Measurements from ENCODE around the gene AADACL4.
A peak's percentile ranks its signal among the peaks of the same experiment; 100 is the strongest.
"Not testable (repeated sequence)": the region's sequence is repeated elsewhere in the genome, so short reads cannot be mapped to it uniquely, and the experiment has no call there.

AADACL4 gene

DNA sequence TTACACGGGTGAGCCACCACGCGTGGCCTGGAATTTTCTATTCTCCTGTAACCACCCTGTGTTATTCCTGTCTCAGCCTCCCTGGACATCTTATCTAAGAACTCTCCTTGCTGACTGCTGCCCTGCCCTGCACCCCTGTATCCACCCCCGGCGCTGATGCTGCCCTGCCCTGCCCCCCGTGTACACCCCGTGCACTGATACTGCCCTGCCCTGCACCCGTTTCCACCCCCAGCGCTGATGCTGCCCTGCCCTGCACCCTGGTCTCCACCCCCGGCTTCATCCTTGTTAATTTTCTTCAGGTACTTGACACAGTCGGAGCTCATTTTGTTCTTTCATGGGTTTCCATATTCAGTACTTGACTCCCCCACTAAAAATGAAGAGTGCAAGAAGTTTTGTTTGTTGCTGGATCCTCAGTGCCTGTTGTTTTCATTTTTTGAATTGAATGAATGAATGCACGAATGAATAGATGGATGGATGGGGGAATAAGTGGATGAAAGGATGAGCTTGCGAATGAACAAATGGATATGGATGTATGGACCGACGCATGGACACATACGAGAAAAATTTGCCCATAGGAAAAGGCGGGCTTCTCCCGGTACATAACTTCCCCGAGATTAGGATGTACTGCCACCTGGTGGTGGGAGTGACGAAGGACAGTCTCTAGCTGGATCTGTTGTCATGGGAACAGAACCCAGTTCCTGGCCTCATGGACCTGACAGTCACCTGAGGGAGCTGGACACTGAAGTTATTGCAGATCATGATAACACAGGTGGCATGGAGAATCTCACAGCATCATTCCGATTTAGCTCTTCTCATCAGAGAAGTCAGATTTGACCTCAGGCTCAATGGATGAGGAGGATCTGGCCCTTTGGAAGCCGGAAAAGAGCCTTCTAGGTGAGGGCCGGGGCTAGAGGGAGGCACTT is 14.9 kb downstream of the AADACL4 start:
- DNase-seq (ENCODE audit: low read depth), result peak; percentile 52

DNA sequence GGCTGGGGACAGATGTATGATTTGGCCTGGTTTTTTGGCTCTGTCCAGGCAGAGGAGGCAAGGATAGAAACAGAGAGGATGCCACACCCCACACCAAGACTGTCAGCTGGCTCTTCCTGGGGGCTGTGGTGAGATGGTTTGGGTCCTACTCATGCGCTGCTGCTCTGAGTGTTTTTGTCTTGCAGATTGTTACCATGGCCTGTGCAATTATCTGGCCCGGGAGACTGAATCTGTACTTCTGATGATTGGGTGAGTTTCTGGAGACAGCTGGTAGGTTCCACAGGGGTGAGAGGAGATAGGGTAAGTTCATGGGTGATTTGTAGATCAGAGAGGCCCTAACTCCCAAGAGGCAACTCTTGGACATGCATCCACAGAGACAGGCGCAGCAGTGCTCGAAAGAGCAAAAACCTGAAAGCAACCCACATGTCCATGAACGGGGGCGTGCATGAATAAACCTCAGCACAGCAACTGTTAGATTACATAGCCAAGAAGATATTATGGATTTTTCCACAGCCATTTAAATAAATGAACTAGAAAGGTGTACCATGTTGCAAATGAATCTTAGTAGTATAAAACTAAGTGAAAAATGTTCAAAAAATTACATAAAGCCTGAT is 17.8 kb downstream of the AADACL4 start:
- DNase-seq (ENCODE audit: low read depth), result no peak

DNA sequence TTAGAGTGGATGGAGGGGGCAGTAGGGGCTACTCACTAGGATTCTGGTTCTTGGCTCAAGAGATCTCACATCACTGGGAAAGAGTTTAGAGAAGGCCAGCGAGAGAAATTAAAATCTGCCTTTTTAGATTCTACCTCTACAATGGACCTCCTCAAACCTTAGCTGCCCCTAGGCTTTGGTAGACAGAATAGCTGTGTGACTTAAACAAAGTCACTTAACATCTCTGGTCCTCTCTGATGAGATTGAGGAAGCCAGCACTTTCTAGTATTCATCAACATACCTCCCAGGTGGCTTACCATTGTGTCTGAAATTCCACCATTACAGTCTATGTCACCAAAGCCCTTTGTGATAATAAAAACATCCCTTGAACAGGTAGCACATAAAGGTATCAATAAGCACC is 18.7 kb downstream of the AADACL4 start:
- no peak for DNase-seq (ENCODE audit: low read depth)

DNA sequence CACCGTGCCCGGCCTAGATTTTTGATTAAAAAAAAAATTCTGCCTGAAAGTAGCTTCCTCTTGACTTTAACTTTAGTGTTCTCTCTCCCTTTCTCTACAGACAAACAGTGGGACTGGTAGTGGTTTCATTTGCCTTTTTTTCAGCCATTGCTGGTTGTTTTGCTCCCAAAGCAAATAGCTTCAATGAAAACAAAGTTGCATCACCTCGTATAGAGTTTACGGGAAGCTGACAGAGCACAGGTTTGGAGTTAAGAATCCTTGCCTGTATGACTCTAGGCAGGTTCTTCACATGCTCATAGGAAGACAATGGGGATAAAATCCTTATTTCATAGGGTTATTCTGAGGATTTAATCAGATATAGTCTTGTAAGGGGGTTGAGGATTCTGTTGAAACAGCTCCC is 21.6 kb downstream of the AADACL4 start:
- no peak for DNase-seq (ENCODE audit: low read depth)

DNA sequence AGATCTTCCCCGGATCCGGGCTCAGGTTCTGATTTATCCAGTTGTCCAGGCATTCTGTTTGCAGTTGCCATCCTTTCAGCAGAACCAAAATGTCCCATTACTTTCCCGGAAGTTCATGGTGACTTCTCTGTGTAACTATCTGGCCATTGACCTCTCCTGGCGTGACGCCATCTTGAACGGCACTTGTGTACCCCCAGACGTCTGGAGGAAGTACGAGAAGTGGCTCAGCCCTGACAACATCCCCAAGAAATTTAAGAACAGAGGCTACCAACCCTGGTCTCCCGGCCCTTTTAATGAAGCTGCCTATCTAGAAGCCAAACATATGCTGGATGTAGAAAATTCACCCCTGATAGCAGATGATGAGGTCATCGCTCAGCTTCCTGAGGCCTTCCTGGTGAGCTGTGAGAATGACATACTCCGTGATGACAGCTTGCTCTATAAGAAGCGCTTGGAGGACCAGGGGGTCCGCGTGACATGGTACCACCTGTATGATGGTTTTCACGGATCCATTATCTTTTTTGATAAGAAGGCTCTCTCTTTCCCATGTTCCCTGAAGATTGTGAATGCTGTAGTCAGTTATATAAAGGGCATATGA is 22.4 kb downstream of the AADACL4 start:
- DNase-seq (ENCODE audit: low read depth), result no peak

DNA sequence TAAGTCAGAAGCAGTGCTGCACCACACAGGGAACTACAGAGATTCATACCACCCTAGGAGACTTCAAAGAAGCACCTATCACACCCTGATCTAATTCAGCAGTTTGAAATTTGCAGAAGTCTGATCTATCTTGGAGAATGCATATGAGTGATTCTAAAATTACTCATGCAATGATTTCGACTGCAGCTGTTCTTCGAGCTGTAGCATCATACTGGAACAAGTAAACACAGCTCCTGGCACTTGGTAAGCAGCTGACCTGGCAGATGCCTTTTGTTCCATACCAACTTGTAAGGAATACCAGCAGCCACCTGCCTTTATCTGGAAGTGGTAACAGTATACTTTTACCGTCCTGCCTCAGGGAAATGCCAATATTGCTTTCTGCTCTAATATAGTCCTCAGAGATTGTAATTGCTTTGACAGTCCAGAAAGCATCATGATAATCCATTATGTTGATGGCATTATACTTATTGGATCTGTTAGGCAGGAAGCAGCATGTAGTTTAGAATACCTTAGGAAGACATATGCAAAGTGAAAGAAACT is 25.7 kb downstream of the AADACL4 start:
- DNase-seq (ENCODE audit: low read depth), result no peak

DNA sequence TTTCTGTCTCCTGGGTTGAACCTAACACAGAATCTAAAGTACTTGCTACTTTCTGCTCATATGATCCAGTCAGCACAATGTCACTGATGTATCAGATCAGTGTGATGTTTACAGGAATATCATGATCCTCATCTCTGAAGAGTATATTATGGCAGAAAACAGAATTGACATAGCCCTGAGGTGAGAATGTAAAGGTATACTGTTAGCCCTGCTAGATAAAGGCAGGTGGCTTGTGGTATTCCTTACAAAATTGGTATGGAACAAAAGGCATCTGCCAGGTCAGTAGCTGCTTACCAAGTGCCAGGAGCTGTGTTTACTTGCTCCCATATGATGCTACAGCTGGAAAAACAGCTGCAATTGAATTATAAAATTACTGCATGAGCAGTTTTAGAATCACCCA is 30.5 kb downstream of the AADACL4 start:
- DNase-seq (ENCODE audit: low read depth), result no peak

DNA sequence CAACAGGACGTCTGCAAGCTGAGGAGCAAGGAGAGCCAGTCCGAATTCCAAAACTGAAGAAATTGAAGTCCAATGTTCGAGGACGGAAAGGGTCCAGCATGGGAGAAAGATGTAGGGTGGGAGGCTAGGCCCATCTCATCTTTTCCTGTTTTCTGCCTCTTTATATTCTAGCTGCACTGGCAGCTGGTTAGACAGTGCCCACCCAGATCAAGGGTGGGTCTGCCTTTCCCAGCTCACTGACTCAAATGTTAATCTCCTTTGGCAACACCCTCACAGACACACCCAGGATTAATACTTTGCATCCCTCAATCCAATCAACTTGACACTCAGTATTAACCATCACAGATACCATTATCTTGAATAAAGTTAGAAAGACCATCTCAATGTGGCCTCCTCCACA is 32.2 kb downstream of the AADACL4 start:
- not testable (repeated sequence) for DNase-seq (ENCODE audit: low read depth)

DNA sequence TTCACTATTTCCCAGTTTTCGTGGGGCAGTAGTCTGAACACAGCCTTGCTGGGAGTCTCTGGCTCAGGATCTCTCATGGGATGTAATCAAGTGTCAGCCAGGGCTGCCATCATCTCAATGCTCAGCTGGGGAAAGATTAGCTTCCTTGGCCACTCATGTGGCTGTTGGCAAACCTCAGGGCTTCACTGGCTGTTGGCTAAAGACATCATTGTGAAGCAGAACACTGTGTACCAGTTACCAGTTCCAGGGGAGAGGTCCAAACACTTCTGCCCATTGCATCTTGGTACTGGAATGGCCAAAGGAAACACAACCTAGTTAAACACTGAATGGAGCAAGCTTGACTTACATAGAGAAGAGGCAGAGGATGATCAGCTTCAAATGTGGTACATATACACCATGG is 33.7 kb downstream of the AADACL4 start:
- DNase-seq (ENCODE audit: low read depth), result no peak

DNA sequence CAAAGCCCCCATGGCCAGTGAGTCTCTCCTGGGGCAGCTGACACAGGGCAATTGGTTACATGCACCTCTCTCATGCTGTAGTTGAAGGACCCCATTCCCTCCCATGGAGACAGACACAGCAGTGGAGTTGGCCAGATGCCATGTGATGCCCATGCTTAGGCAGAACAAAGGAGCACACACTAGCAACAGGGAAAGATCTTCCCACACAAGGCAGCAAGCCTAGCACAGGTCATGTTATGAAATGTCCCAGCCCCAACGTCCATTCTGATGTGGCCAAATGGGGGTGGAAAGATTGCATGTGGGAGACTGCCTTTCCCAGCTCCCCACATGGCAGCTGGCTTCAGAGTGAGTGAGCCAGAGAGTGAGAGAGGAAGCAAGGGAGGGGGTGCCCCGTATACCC is 34.5 kb downstream of the AADACL4 start:
- DNase-seq (ENCODE audit: low read depth), result no peak

DNA sequence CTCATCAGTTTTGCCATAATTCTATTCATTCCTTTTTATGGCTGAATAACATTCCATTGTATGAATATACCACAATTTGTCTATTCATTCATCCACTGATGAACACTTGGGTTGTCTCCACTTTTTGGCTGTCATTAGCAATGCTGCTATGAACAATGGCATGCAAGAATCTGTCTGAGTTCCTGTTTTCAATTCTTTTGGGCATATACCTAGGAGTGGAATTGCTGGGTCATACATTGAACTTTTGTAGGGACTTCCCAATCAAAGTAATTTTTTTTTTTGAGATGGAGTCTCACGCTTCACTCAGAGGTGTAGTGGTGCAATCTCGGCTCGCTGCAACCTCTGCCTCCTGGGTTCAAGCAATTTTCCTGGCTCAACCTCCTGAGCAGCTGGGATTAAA is 34.9 kb downstream of the AADACL4 start:
- DNase-seq (ENCODE audit: low read depth), result no peak

DNA sequence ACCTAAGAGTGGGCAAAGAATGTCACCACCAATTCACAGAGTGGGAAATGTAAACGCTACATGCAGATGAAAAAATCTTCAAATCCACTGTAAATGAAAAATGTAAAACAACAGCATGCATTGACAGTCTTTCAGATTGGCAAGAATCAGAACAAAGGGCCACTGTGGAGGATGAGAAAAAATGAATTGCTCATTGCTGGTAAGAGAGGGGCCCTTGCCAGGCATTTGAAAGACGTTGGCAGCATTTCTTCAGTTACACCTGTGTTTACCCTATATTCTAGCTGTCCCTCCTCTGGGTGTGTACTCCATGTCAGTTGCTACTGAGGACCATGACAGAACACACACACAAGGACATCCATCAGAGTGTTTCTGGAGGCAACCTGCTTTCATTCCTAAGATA is 46.3 kb downstream of the AADACL4 start:
- DNase-seq (ENCODE audit: low read depth), result no peak

DNA sequence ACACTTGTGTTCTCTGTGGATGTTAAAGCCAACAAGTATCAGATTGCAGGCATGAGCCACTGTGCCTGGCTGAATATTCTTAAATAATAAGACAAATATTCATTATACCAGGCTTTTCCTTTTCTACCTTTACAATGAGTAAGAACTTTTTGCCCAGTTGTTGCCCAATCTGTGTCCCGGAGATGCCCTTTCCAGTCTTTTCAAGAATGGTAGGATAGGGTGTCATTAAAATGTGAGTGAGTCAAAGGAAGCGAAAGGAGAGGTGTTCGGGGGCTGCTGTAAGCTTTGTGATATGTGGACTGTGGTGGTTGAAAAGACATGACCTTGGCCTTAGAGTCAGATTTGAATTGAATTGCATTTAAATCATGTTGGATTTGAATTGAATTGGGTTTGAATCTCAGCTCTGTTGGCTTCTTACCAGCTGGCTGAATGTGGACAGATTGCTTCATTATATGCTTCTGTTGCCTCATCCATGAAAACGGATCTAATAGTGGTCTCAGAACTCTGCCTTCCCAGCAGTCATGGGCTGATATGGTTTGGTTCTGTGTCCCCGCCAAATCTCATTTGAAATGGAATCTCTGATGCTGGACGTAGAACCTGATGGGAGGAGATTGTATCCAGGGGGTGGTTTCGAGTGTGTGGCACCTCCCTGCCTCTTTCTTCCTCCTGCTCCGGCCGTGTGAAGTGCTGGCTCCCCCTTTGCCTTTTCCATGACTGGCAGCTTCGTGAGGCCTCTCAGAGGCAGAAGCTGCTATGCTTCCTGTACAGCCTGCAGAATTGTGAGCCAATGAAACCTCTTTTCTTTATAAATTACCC is 49.3 kb downstream of the AADACL4 start:
- no peak for DNase-seq (ENCODE audit: low read depth)

DNA sequence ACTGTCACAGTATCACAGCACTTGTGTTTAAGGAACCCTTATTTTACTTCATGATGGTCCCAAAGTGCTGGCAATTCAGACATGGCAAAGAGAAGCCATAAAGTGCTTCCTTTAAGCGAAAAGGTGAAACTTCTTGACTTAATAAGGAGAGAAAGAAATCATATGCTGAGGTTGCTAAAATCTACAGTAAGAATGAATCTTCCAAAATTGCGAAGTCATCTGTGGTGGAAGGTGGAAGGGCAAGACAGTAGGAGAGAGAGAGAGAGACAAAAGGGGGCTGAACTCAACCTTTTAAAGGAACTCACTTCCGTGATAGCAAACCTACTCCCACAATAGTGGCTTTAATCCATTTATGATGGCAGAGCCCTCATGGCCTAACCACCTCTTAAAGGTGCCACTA is 52.8 kb downstream of the AADACL4 start:
- no peak for DNase-seq (ENCODE audit: low read depth)

DNA sequence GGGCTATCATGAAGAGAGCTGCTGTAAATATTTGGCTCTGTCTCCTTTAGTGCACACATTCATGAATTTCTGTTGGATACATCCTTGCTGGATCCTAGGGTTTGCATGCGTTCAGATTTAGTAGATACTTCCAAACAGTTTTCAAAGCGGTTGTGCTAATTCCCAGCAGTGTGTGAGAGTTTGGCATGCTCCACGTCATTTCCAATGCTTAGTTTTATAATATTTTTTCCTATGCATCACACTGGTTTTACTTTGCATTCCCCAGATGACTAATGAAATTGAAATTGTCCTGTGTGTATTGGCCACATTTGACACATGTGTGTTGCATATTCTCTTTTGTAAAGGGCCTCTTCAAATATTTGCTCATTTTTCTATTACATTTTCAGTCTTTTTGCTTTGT is 53.5 kb downstream of the AADACL4 start:
- DNase-seq (ENCODE audit: low read depth), result no peak

DNA sequence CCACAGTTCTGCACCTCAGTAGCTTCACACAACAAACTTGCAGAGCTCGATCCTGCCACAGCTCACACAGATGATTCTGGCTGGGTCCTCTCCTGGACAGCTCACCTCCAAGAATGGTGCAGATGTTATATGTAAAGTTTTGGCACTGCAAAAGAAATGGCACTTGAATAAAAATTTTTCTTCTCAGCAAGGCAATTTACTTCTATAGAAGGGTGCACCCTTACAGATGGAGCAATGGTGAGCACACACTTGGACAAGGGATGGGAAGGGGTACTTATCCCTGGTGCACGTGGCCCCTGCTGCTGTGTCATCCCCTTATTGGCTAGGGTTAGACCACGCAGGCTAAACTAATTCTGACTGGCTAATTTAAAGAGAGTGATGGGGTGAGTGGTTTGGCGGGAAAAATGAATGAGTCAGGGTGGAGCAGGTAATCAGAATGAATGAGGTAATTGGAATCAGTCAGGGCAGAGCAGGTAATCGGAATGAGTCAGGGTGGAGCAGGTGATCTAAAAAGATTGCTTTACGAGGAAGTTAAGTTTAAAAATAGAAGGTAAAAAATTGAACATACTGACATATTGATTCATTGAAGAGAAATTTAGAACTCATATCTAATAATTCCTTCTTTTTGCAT is 60.1 kb downstream of the AADACL4 start:
- DNase-seq (ENCODE audit: low read depth), result no peak

DNA sequence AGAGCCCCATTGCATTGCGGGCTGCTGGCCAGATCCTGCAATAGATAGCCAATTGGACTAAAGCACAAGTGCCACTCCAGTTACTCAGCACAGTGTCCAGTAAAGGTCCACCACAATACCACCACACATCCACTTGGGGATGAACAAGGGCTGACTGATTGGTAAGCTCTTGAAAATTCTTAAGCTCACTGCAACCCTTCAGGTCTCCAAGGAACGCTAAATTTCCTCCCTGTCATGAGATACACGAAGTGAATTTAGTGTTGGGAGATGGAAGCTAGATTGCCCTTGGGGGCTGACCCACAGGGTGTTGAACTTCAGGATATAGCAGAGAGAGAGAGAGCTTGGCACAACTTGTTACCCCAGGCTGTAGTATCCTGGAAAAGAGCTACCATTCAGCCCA is 62.2 kb downstream of the AADACL4 start:
- DNase-seq (ENCODE audit: low read depth), result no peak

DNA sequence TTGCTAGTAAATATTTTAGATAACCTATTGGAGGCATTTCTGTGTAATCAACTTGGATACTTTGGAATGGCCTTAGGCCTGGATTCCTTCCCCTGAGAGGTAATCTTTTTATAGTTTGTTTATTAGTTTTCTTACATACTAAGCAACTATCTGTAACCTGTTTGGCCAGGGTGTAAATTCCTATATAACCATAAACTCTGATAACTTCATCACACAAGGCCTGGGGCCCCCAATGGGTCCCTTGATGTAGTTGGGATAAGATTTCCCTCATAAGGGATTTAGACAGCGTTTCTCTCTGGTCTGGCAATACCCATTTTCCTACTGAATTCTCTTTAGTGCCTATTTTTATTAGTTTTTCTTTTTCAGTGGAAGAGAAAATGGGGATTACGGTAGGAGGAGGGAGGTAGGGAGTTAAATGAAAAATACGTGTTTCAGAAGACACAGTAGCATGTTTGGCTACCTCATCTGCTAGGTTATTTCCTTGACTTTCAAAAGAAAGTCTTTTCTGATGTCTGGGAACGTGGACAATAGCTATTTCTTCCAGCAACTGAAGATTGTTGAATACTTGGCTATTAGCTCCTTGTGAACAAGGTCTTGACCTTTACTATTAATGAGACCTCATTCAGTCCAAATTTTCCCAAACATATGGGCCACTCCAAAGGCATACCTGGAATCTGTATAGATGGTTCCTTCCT is 64.7 kb downstream of the AADACL4 start:
- DNase-seq (ENCODE audit: low read depth), result no peak

DNA sequence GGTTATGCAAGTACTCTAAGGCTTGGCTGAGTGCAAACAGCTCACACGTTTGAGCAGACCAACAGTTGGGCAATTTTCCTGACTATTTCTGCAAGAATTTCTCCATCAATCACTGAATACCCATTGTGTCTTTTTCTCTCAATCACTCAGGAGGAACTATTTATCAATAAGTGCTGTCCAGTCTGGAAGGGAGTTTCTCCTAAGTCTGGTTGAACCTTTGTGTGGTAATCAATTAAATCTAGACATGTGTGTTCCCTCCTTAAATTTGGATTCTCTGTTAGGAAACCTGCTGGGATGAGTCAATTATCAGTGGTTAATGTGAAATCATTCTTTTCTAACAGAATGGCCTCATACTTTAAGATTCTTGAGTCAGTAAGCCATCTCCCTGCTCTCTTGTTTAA is 65.2 kb downstream of the AADACL4 start:
- no peak for DNase-seq (ENCODE audit: low read depth)

DNA sequence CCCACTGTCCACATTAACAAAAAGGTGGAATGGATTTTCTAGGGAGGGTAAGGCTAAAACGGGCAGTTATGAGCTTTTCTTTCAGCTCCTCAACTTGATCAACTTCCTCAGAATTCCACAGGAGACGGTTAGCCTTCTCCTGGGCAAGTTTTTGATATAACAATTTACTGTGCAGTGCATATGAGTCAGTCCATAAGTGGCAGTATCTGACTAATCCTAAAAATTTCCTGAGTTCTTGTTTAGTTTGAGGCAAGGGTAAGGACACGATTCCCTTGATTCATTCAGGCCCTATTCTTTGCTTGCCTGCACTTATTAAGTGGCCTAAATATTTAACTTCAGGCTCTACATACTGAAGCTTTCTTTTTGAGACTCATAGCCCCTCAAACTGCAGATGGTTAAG is 65.8 kb downstream of the AADACL4 start:
- no peak for DNase-seq (ENCODE audit: low read depth)

DNA sequence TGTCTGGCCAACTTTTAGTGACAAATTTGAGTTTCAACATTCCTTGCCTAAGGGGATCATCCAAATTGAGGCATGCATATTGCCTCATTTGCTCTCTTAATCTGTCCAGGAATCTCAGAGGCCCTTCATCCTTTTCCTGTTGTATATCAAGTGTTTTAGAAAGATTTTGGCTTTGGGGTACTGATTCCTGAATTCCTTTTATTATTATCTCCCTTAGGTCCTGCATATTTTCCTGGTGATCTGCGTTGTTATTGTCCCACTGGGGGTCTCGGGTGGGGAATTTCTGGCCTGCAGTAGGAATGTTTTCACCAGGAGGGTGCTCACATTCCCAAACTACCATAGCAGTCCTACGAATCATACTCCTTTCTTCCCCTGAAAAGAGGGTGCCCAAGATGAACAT is 67.7 kb downstream of the AADACL4 start:
- DNase-seq (ENCODE audit: low read depth), result no peak
